ENCODE results near the gene C16orf74. TPM values are rescaled to one million over a fixed set of nuclear protein-coding genes. Genes with fewer than 3 reads are reported as not detected.

The C16orf74 gene
- polyA plus RNA-seq, 1 donor (not counting 4 experiments of a cell fraction or from before 2014, with no cell fraction given): 35.3 TPM

- no peaks in the 10 kb centered on the region for H3K9me1 ChIP-seq (ENCODE audit: control insufficient read depth, extremely low read depth, insufficient read depth, low read length)
- no peak for FAIRE-seq
Measured at GRCh38 chr16:85778873-85779272, 28.0 kb upstream of the C16orf74 start.

GRCh38 chr16:85777583-85778310 lies 26.9 kb upstream of the C16orf74 start:
- Histone ChIP-seq H3K27ac (ENCODE audit: control insufficient read depth, insufficient read depth, low read length) (peak overlapping the region; percentile 64), H3K9me3 (ENCODE audit: control insufficient read depth, low read depth, low read length) (no peaks in the 10 kb centered on the region), H3K4me3 (ENCODE audit: control insufficient read depth in 2 of 3, extremely low read depth in 1 of 3, insufficient read depth in 2 of 3, low read depth in 1 of 3, low read length in 3 of 3) (no peak overlapping the region), H3K4me1 (ENCODE audit: control insufficient read depth, extremely low read depth, insufficient read depth, low read length) (peaks cover 14% of the 10 kb centered on the region), H3K9ac (ENCODE audit: control insufficient read depth, extremely low read depth, insufficient read depth, low read length) (peak overlapping the region; percentile 51), H3K79me2 (ENCODE audit: control insufficient read depth, insufficient read depth, low read length) (peaks cover 9% of the 10 kb centered on the region), H2AFZ (ENCODE audit: control insufficient read depth, low read length) (no peak overlapping the region), H3K27me3 (ENCODE audit: control insufficient read depth, extremely low read depth, insufficient read depth, low read length) (no peaks in the 10 kb centered on the region), H3K9me1 (ENCODE audit: control insufficient read depth, extremely low read depth, insufficient read depth, low read length) (no peaks in the 10 kb centered on the region), H3K4me2 (ENCODE audit: control insufficient read depth, extremely low read depth, insufficient read depth, low read depth, low read length) (peak overlapping the region; percentile 41), H4K20me1 (ENCODE audit: control insufficient read depth, extremely low read depth, insufficient read depth, low read length) (peaks cover 8% of the 10 kb centered on the region), H3K36me3 (ENCODE audit: control insufficient read depth in 2 of 2, extremely low read depth in 1 of 2, insufficient read depth in 2 of 2, low read length in 2 of 2) (peaks cover 27 to 30% of the 10 kb centered on the region in 2 experiments)
- TF ChIP-seq EZH2 (IDR thresholded peaks at IDR 0.05; ENCODE audit: low read length) (no peak), CTCF (optimal IDR thresholded peaks at IDR 0.05 in 1 of 3, IDR thresholded peaks at IDR 0.05 in 1 of 3, conservative IDR thresholded peaks at IDR 0.05 in 1 of 3; ENCODE audit: extremely low read depth in 1 of 3, insufficient read depth in 2 of 3, low read length in 3 of 3) (no peak)
- DNase-seq (ENCODE audit: low read depth, low spot score): no peak
- peak; percentile 81 for FAIRE-seq
- dilution Hi-C loops (cut with MboI; ENCODE audit: extremely low pct_ligation_motif_present, low sequenced_read_pairs): no loop called here

More at GRCh38 chr16:85778873-85779272, 28.0 kb upstream of the C16orf74 start:
- Histone ChIP-seq H2AFZ (ENCODE audit: control insufficient read depth, low read length) (no peak overlapping the region), H3K79me2 (ENCODE audit: control insufficient read depth, insufficient read depth, low read length) (peaks cover 17% of the 10 kb centered on the region), H3K4me2 (ENCODE audit: control insufficient read depth, extremely low read depth, insufficient read depth, low read depth, low read length) (no peak overlapping the region), H3K36me3 (ENCODE audit: control insufficient read depth in 2 of 2, extremely low read depth in 1 of 2, insufficient read depth in 2 of 2, low read length in 2 of 2) (peaks cover 31 to 35% of the 10 kb centered on the region in 2 experiments), H3K27me3 (ENCODE audit: control insufficient read depth, extremely low read depth, insufficient read depth, low read length) (no peaks in the 10 kb centered on the region), H3K27ac (ENCODE audit: control insufficient read depth, insufficient read depth, low read length) (no peak overlapping the region), H3K4me1 (ENCODE audit: control insufficient read depth, extremely low read depth, insufficient read depth, low read length) (peaks cover 14% of the 10 kb centered on the region), H4K20me1 (ENCODE audit: control insufficient read depth, extremely low read depth, insufficient read depth, low read length) (peaks cover 8% of the 10 kb centered on the region), H3K9ac (ENCODE audit: control insufficient read depth, extremely low read depth, insufficient read depth, low read length) (no peak overlapping the region), H3K4me3 (ENCODE audit: control insufficient read depth in 2 of 3, extremely low read depth in 1 of 3, insufficient read depth in 2 of 3, low read depth in 1 of 3, low read length in 3 of 3) (no peak overlapping the region), H3K9me3 (ENCODE audit: control insufficient read depth, low read depth, low read length) (no peaks in the 10 kb centered on the region)
- dilution Hi-C loops (cut with MboI; ENCODE audit: extremely low pct_ligation_motif_present, low sequenced_read_pairs): no loop called here
- TF ChIP-seq CTCF (optimal IDR thresholded peaks at IDR 0.05 in 1 of 3, IDR thresholded peaks at IDR 0.05 in 1 of 3, conservative IDR thresholded peaks at IDR 0.05 in 1 of 3; ENCODE audit: extremely low read depth in 1 of 3, insufficient read depth in 2 of 3, low read length in 3 of 3) (no peak), EZH2 (IDR thresholded peaks at IDR 0.05; ENCODE audit: low read length) (no peak)
- no peak for DNase-seq (ENCODE audit: low read depth, low spot score)

Measured in keratinocyte (primary cell).